Measurements from ENCODE around the gene NEDD4L.
A peak's percentile ranks its signal among the peaks of the same experiment; 100 is the strongest.

Gene NEDD4L

DNA sequence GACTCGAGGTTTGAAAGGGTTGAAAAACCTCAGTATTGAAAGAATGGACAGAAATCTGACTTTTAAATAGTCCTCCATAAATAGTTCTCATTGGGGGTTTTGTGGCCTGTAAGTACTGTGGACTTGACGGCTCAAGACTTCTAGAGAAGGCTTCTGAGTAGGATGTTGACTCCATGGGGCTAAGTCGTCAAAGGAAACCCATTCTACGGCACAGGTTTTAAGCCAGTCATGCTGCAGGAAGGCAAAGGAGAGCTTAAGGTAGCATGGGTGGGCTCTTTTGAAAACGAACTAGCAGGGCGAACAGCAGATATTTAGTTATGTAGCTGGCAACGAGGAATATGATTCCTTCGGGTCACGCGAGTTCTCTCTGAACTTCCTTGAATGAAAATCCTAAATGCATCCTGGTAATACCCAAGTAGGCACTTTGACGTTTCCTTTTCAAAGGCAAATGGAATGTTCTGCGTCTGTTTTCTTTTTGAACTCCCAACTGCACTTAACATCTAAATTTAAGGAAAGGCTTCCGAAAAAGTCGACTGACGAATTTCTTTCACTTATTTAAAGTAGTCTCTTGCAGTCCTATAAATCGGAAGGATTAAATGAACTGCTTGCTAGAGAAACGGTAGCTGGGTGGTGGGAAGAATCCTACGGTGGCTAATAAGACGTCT lies 1.1 kb upstream of the NEDD4L start:
- ChIA-PET POLR2A (no interaction called here), CTCF (interaction anchor here (0.7 to 3.4 kb wide), 31 partner anchors 9 to 719 kb away, joined by 3 to 39 read pairs (median 5); no protein-coding TSS in a partner anchor)
- no peak for TF ChIP-seq CTCF (IDR thresholded peaks at IDR 0.05; ENCODE audit: control extremely low read depth, extremely low read depth, low read depth, missing control alignments)
- no peak for DNase-seq (ENCODE audit: extremely low spot score)

DNA sequence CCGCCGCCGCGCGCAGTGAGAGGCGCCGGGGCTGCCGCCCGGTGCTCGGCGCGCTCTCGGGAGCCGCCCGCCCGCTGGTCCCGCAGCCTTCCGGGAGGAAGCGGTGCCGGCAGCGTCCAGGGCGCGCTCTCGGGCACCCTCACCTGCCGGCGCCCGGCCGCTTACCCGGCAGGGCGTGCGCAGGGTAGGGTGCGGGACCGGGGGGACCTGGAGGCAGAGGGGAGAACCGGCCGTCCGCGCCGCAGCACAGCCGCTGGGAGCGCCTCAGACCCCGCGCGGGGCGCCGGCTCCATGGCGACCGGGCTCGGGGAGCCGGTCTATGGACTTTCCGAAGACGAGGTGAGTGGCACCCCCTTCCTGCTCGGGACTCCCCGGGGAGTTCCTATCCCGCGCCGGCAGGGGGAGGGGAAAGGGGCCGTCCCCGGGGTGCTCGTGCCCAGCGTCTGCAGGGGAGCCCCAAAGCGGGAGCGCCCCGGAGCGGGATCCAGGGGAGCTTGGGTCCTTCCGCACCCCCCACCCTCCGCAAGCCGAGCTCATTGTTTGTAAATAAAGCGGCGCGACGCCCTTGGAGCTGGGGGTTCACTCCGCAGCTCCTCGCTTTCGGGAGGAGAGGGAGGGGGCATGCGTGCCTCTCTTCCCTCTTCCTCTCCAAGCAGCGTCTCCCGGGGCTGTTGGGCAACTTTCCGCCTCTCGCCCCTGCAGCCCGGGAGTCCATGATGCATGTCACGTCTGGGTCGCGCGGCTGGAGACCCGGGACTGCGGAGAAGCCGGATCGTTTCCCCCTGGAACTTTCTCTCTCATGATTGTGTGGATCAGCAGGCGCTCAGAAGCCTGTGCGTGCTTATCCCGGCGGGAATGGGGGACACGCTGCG lies 580 bp downstream of the NEDD4L start:
- no peak for TF ChIP-seq CTCF (IDR thresholded peaks at IDR 0.05; ENCODE audit: control extremely low read depth, extremely low read depth, low read depth, missing control alignments)
- DNase-seq (ENCODE audit: extremely low spot score) = peak; percentile 52
- POLR2A ChIA-PET = no interaction called here
- CTCF ChIA-PET = interaction anchor here (0.8 to 4.8 kb wide), 3 partner anchors 20 to 81 kb away, joined by 3 to 19 read pairs (median 3); no protein-coding TSS in a partner anchor

GRCh38 chr18:58045242-58046092 lies 1.4 kb downstream of the NEDD4L start:
- POLR2A ChIA-PET = no interaction called here
- CTCF ChIA-PET = interaction anchor here (0.8 to 4.8 kb wide), 3 partner anchors 19 to 80 kb away, joined by 3 to 19 read pairs (median 3); no protein-coding TSS in a partner anchor
- DNase-seq (ENCODE audit: extremely low spot score) = peak; percentile 21
- no peak for TF ChIP-seq CTCF (IDR thresholded peaks at IDR 0.05; ENCODE audit: control extremely low read depth, extremely low read depth, low read depth, missing control alignments)

DNA sequence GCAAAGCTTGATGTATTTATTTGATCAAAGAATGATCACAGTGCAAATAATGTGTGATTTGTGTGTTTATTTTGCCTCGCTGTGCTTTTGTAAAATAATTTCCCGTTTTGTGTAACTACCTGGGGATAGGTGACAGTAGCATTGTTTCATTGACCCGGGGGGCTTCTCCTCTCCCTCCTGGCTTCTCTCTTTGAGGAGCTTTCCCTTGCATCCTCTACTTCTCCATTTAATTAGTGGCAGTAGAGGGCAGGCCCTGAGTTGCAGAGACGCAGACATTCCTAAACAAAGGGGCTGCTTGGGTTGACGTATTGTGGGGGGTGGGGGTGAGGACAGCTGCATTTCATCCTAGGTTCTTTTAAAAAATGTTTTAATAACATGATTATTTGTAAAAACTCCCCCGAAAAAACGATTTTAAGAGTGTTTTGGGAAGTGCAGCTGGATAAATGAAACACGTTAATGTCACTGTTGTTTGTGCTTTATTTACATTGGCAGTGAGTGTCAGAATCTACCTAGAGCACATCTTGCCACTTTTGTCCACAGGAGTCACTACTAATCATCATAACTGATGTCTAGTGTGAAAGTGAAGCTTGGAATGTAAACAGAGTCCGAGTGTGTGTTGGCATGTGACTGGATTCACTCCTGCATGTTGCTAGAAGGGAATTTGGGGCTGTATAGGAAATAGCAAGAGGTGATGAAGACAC lies 2.2 kb downstream of the NEDD4L start:
- no peak for DNase-seq (ENCODE audit: extremely low spot score)
- TF ChIP-seq CTCF (IDR thresholded peaks at IDR 0.05; ENCODE audit: control extremely low read depth, extremely low read depth, low read depth, missing control alignments) = no peak
- ChIA-PET POLR2A (no interaction called here), CTCF (interaction anchor here (1.1 to 4.8 kb wide), 2 partner anchors 72 to 75 kb away, joined by 3 to 19 read pairs; no protein-coding TSS in a partner anchor)

DNA sequence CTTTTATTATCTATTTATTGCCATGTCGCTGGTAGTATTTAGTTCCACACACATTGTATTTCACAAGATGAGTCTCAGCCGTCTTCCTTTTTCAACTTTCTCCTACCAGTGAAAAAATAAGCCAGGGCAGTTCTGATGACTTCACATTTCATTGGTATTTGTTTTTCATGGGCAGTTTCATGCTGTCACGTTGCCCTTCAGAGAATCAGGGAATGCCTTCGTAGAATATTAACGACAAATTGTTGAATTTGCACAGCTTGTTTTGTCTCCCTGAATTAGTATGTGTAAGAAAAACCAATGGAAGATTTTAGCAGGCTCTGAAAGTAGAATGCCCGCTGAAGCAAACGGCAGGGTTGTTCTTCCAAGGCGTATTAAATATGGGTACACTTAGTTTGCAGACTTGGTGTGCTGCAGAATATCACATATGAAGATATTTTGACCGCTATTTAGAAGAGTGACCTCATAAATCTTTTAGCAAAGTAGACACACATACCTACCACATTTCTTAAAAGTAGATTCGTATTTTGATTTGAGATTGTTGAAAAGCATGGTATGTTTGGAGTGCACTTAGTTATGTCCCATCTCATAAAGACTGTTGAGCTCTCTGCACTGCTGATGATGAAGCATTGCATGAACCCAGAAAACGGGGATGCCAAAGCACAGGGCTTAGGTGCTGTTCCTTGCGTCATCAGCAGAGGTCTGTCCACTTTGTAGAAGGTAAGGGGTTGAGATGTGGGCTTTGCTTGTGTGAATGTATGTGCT lies 2.9 kb downstream of the NEDD4L start:
- ChIA-PET POLR2A (no interaction called here), CTCF (interaction anchor here (1.1 to 4.8 kb wide), 3 partner anchors 71 to 134 kb away, joined by 3 to 19 read pairs (median 4); no protein-coding TSS in a partner anchor)
- no peak for TF ChIP-seq CTCF (IDR thresholded peaks at IDR 0.05; ENCODE audit: control extremely low read depth, extremely low read depth, low read depth, missing control alignments)
- no peak for DNase-seq (ENCODE audit: extremely low spot score)
